Endothelial cell of umbilical vein (primary cell): Measurements from ENCODE around the gene RNU5B-1. TPM values are rescaled to one million over a fixed set of nuclear protein-coding genes. Genes with fewer than 3 reads are reported as not detected.

Source experiments
- BruUV-seq: library from RNA; stranded (reverse); fragments of 400-500 nt; replicated peaks from 2 replicates; lab custom pipeline; 2021; lab: Mats Ljungman, UMichigan
- CTCF ChIA-PET: fragments of 300-600, 350-600 bp; sonication (Branson Sonifier 250); formaldehyde crosslinking; loops from one replicate; lab custom pipeline; 2021; ENCODE audit warnings: antibody characterized with exemption, inconsistent platforms; lab: Charles Lee
- POLR2A ChIA-PET: fragments of 300-600, 350-600 bp; sonication (Branson Sonifier 250); formaldehyde crosslinking; loops from one replicate; lab custom pipeline; 2021; ENCODE audit warnings: antibody characterized with exemption, inconsistent platforms; lab: Charles Lee
- DNase-seq: peaks from one replicate; pipeline ENCODE4 v3.0.0-alpha.2; 2011; ENCODE audit warnings: low read depth, low spot score
- FAIRE-seq: peaks from 2 replicates; lab custom pipeline; 2011; peaks lifted over from hg19 to GRCh38; lab: Jason Lieb, UNC
- H2AFZ ChIP-seq: 2 replicates; pipeline ENCODE4 v1.6.0; 2012; ENCODE audit warnings: low read depth, low read length, control low read depth, inconsistent platforms
- H3K27ac ChIP-seq: 2 replicates; pipeline ENCODE4 v1.5.1; 2011; ENCODE audit warnings: low read depth, mild to moderate bottlenecking, control low read depth, low read length, moderate library complexity; ENCODE audit not compliant: insufficient read depth
- H3K27me3 ChIP-seq, 2 experiments: 2 replicates each; pipeline versions ENCODE4 v1.6.0 to v1.6.1; 2011; ENCODE audit warnings: low read length in 2 of 2, mixed read lengths in 1 of 2; ENCODE audit not compliant: control insufficient read depth in 2 of 2, insufficient read depth in 2 of 2
- H3K36me3 ChIP-seq, 2 experiments: 2 replicates in 1 of 2; 3 replicates in 1 of 2; pipeline ENCODE4 v1.5.1; 2011; ENCODE audit warnings: low read length in 2 of 2, mild to moderate bottlenecking in 1 of 2, moderate library complexity in 1 of 2; ENCODE audit not compliant: control insufficient read depth in 2 of 2, insufficient read depth in 2 of 2; ENCODE audit errors: extremely low read depth in 1 of 2
- H3K4me1 ChIP-seq: 3 replicates; pipeline ENCODE4 v1.5.1; 2011; ENCODE audit warnings: mild to moderate bottlenecking, low read length; ENCODE audit not compliant: control insufficient read depth, insufficient read depth; ENCODE audit errors: extremely low read depth
- H3K4me2 ChIP-seq: 2 replicates; pipeline ENCODE4 v1.6.1; 2011; ENCODE audit warnings: low read length, control low read depth, mixed read lengths; ENCODE audit not compliant: insufficient read depth
- H3K4me3 ChIP-seq, 3 experiments: fragments of 200-600 bp in 1 of 3; sonication (generic), shearing (Covaris generic) in 1 of 3; replicated peaks in 1 of 3; 2 replicates each; pipeline ENCODE4 v1.5.1; 2011 to 2016; ENCODE audit warnings: control low read depth in 3 of 3, low read length in 3 of 3, mild to moderate bottlenecking in 2 of 3, inconsistent platforms in 1 of 3, low read depth in 1 of 3, moderate library complexity in 1 of 3; ENCODE audit not compliant: insufficient read depth in 1 of 3
- H3K79me2 ChIP-seq: 2 replicates; pipeline ENCODE4 v1.6.0; 2012; ENCODE audit warnings: low read length, inconsistent platforms; ENCODE audit not compliant: control insufficient read depth, insufficient read depth
- H3K9ac ChIP-seq: replicated peaks from 2 replicates; pipeline ENCODE3; 2011; ENCODE audit warnings: low read length, control low read depth; ENCODE audit not compliant: insufficient read depth; ENCODE audit errors: extremely low read depth
- H3K9me1 ChIP-seq: replicated peaks from 3 replicates; pipeline ENCODE4 v1.6.0; 2011; ENCODE audit warnings: mild to moderate bottlenecking, low read length; ENCODE audit not compliant: control insufficient read depth, insufficient read depth; ENCODE audit errors: extremely low read depth
- H3K9me3 ChIP-seq: replicated peaks from 2 replicates; pipeline ENCODE4 v1.5.1; 2012; ENCODE audit warnings: low read length, inconsistent platforms; ENCODE audit not compliant: control insufficient read depth, insufficient read depth
- H4K20me1 ChIP-seq: replicated peaks from 2 replicates; pipeline ENCODE3; 2011; ENCODE audit warnings: mild to moderate bottlenecking, low read length; ENCODE audit not compliant: control insufficient read depth, insufficient read depth; ENCODE audit errors: extremely low read depth
- EZH2 ChIP-seq: IDR thresholded peaks from 2 replicates; pipeline ENCODE4 v1.6.1; 2012; ENCODE audit warnings: borderline replicate concordance, low read depth, mild to moderate bottlenecking, moderate library complexity, low read length, inconsistent platforms; ENCODE audit not compliant: severe bottlenecking
- FOS ChIP-seq: IDR thresholded peaks from 2 replicates; pipeline ENCODE4 v1.6.1; 2011; ENCODE audit warnings: mild to moderate bottlenecking, low read length, moderate library complexity, borderline replicate concordance; ENCODE audit not compliant: insufficient read depth
- GATA2 ChIP-seq: IDR thresholded peaks from 2 replicates; pipeline ENCODE4 v1.7.0; 2011; ENCODE audit warnings: low read depth, mild to moderate bottlenecking, moderate library complexity, mixed read lengths, low read length; ENCODE audit not compliant: insufficient read length, insufficient read depth
- JUN ChIP-seq: IDR thresholded peaks from 2 replicates; pipeline ENCODE4 v1.6.1; 2011; ENCODE audit warnings: borderline replicate concordance, low read depth; ENCODE audit not compliant: insufficient read length, insufficient read depth
- MYC ChIP-seq: IDR thresholded peaks from one replicate; pipeline ENCODE4 v1.6.1; 2011; ENCODE audit warnings: mild to moderate bottlenecking, low read depth, low read length
- POLR2A ChIP-seq: IDR thresholded peaks from 2 replicates; pipeline ENCODE4 v1.6.1; 2012; ENCODE audit warnings: low read depth, mild to moderate bottlenecking, control low read depth, low read length
- POLR2AphosphoS5 ChIP-seq: IDR thresholded peaks from 2 replicates; pipeline ENCODE4 v1.6.1; 2012; ENCODE audit warnings: low read depth, mild to moderate bottlenecking, control low read depth, low read length, moderate library complexity; ENCODE audit not compliant: insufficient read depth
- dilution Hi-C: fragments of 300-500 bp; cut with MboI; formaldehyde crosslinking; loops from one replicate; pipeline ENCODE4 v1.15.0; 2019; ENCODE audit warnings: low sequenced_read_pairs; ENCODE audit not compliant: extremely low pct_ligation_motif_present
- intact Hi-C: fragments of 100-400 bp; cut with micrococcal nuclease; formaldehyde crosslinking; loops from one replicate; pipeline ENCODE4 v1.10.0; 2022
- polyA plus RNA-seq, 4 experiments: library from polyadenylated mRNA; depleted of rRNA in 3 of 4; stranded (reverse) in 3 of 4; unstranded in 1 of 4; fragments of >200 nt; gene quantifications; 2 replicates each; pipeline versions ENCODE4 v1.2.1 to v1.2.3, GENCODE V29; 2011 to 2012; ENCODE audit warnings: missing spikeins in 1 of 4
- total RNA-seq: library from RNA; stranded (reverse); gene quantifications from 2 replicates; pipeline ENCODE4 v1.2.3, GENCODE V29; 2021
- TF ChIP-seq, protein P1 (sequence below): IDR thresholded peaks from 2 replicates; pipeline ENCODE4 v1.6.1; 2011; ENCODE audit not compliant: insufficient read depth, insufficient read length
- TF ChIP-seq, protein P2 (sequence below), 2 donors: IDR thresholded peaks; 1 replicate in 1 of 2; 2 replicates in 1 of 2; pipeline ENCODE4 v1.5.1; 2011; ENCODE audit warnings: low read length in 2 of 2, mild to moderate bottlenecking in 2 of 2, moderate library complexity in 2 of 2, control low read depth in 1 of 2, inconsistent platforms in 1 of 2, low read depth in 1 of 2; ENCODE audit not compliant: insufficient read depth in 1 of 2; ENCODE audit errors: extremely low read depth in 1 of 2

RNU5B-1 gene
- total and polyA plus RNA-seq, 2 donors (not counting 3 experiments of a cell fraction or from before 2014, with no cell fraction given) = not detected

DNA sequence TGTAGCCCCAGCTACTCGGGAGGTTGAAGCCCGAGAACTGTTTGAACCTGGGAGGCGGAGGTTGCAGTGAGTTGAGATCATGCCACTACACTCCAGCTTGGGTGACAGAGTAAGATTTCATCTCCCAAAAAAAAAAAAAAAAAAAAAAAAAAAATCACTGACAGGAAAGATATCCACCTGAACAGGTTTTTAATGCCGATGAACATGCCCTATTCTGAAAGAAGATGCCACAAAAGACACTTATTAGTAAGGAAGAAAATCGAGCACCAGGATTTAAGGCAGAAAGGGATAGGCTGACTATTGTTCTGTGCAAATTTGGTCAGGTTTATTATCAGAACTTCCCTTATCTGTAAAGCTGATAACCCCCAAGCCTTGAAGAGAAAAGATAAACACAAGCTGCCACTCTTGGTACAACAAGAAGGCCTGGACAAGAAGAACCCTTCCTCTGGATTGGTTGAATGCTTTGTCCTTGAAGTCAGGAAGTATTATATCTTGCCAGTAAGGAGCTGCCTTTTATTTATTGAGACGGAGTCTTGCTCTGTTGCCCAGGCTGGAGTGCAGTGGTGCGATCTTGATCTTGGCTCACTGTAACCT, 15.1 kb upstream of the RNU5B-1 start:
- ChIA-PET POLR2A (interaction anchor here (0.8 kb wide), 1 partner anchor 15 kb away, joined by 3 read pairs; the partner anchor contains the start of gene RNU5B-1), CTCF (interaction anchor here (0.7 to 1.6 kb wide), 2 partner anchors 9 to 16 kb away, joined by 4 to 5 read pairs; partner anchors contain the start of gene RNU5B-1)
- peaks cover 2 to 5% of the 10 kb centered on the region in 2 experiments for H3K27me3 ChIP-seq
- H2AFZ ChIP-seq = no peak overlapping the region
- H3K9me1 ChIP-seq = no peaks in the 10 kb centered on the region
- DNase-seq = no peak
- no peaks in the 10 kb centered on the region for H3K36me3 ChIP-seq
- H4K20me1 ChIP-seq = no peaks in the 10 kb centered on the region
- H3K79me2 ChIP-seq = no peaks in the 10 kb centered on the region
- TF ChIP-seq MYC (no peak), JUN (no peak), EZH2 (no peak), FOS (no peak), POLR2A (no peak), POLR2AphosphoS5 (no peak), GATA2 (no peak)
- TF ChIP-seq, protein P1, sequence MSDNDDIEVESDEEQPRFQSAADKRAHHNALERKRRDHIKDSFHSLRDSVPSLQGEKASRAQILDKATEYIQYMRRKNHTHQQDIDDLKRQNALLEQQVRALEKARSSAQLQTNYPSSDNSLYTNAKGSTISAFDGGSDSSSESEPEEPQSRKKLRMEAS = no peak
- TF ChIP-seq, protein P2, sequence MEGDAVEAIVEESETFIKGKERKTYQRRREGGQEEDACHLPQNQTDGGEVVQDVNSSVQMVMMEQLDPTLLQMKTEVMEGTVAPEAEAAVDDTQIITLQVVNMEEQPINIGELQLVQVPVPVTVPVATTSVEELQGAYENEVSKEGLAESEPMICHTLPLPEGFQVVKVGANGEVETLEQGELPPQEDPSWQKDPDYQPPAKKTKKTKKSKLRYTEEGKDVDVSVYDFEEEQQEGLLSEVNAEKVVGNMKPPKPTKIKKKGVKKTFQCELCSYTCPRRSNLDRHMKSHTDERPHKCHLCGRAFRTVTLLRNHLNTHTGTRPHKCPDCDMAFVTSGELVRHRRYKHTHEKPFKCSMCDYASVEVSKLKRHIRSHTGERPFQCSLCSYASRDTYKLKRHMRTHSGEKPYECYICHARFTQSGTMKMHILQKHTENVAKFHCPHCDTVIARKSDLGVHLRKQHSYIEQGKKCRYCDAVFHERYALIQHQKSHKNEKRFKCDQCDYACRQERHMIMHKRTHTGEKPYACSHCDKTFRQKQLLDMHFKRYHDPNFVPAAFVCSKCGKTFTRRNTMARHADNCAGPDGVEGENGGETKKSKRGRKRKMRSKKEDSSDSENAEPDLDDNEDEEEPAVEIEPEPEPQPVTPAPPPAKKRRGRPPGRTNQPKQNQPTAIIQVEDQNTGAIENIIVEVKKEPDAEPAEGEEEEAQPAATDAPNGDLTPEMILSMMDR (IDR thresholded peaks at IDR 0.05; ENCODE audit: extremely low read depth in 1 of 2, insufficient read depth in 1 of 2, low read depth in 1 of 2, low read length in 2 of 2) = no peak
- peak; percentile 24 for FAIRE-seq
- no TSS peak for BruUV-seq
- H3K4me2 ChIP-seq = no peak overlapping the region
- dilution Hi-C loops = no loop called here
- H3K4me1 ChIP-seq = peaks cover 16% of the 10 kb centered on the region
- no peak overlapping the region for H3K27ac ChIP-seq
- no peak overlapping the region for H3K9ac ChIP-seq
- H3K9me3 ChIP-seq = no peaks in the 10 kb centered on the region
- H3K4me3 ChIP-seq = no peak overlapping the region
- intact Hi-C loops = no loop called here
